SU-DHL-6 (cell line): Measurements from ENCODE around the gene FAM131B.

ENCODE experiments used
- H2AFZ ChIP-seq: fragments of 200-600 bp; sonication (generic); 2 replicates; pipeline ENCODE4 v1.6.1; 2014; ENCODE audit warnings: low read depth, mild to moderate bottlenecking, moderate library complexity, mixed read lengths, antibody characterized with exemption, low read length; ENCODE audit not compliant: severe bottlenecking
- H3F3A ChIP-seq: fragments of 200-600 bp; shearing (Covaris generic); 2 replicates; pipeline ENCODE4 v1.6.0; 2016; ENCODE audit warnings: antibody characterized with exemption, mild to moderate bottlenecking; ENCODE audit not compliant: insufficient read depth
- H3K27ac ChIP-seq: fragments of 200-600 bp; sonication (generic); 2 replicates; pipeline ENCODE4 v1.5.1; 2016; ENCODE audit warnings: low read depth, mild to moderate bottlenecking, low read length, moderate library complexity, mixed read lengths
- H3K27me3 ChIP-seq: fragments of 200-600 bp; sonication (generic), shearing (Covaris generic); 2 replicates; pipeline ENCODE4 v1.6.0; 2014; ENCODE audit warnings: mild to moderate bottlenecking, low read length
- H3K36me3 ChIP-seq: fragments of 200-600 bp; sonication (generic); 2 replicates; pipeline ENCODE4 v1.6.1; 2014; ENCODE audit warnings: mild to moderate bottlenecking, low read length, mixed read lengths
- H3K4me2 ChIP-seq: fragments of 300-600, 200-600 bp; shearing (Covaris generic), sonication (generic); 2 replicates; pipeline ENCODE4 v1.6.0; 2014; ENCODE audit warnings: low read length, low read depth, mild to moderate bottlenecking; ENCODE audit not compliant: poor library complexity, severe bottlenecking
- H3K4me3 ChIP-seq: fragments of 200-600 bp; sonication (generic); 2 replicates; pipeline ENCODE4 v1.5.1; 2014; ENCODE audit warnings: antibody characterized with exemption, low read length, mild to moderate bottlenecking, mixed read lengths; ENCODE audit not compliant: insufficient read depth, poor library complexity, severe bottlenecking
- H3K79me2 ChIP-seq: fragments of 200-600 bp; sonication (generic); 2 replicates; pipeline ENCODE4 v1.6.1; 2014; ENCODE audit warnings: mild to moderate bottlenecking, low read length, moderate library complexity; ENCODE audit not compliant: insufficient read depth
- H3K9ac ChIP-seq: fragments of 200-600 bp; sonication (generic); 2 replicates; pipeline ENCODE4 v1.7.0; 2014; ENCODE audit warnings: mild to moderate bottlenecking, low read length
- H3K9me2 ChIP-seq: fragments of 200-600 bp; sonication (generic); replicated peaks from 2 replicates; pipeline ENCODE4 v1.6.1; 2014; ENCODE audit warnings: low read length; ENCODE audit not compliant: insufficient read depth
- H3K9me3 ChIP-seq: fragments of 200-600 bp; sonication (generic); 2 replicates; pipeline ENCODE4 v1.6.1; 2014; ENCODE audit warnings: low read length, mixed read lengths; ENCODE audit not compliant: insufficient read depth
- H4K20me1 ChIP-seq: fragments of 200-600 bp; sonication (generic); 2 replicates; pipeline ENCODE4 v1.6.1; 2014; ENCODE audit warnings: low read depth, mild to moderate bottlenecking, antibody characterized with exemption, low read length, moderate library complexity, mixed read lengths
- EZH2phosphoT487 ChIP-seq: fragments of 200-600 bp; sonication (generic), shearing (Covaris generic); conservative IDR thresholded peaks from 2 replicates; pipeline ENCODE4 v1.6.1; 2018; ENCODE audit warnings: mild to moderate bottlenecking, antibody characterized with exemption, low read length, moderate library complexity, mixed read lengths
- TF ChIP-seq, protein P1 (sequence below): fragments of 200-600 bp; sonication (generic); IDR thresholded peaks from one replicate; pipeline ENCODE4 v1.5.1; 2017; ENCODE audit warnings: antibody characterized with exemption, mild to moderate bottlenecking, low read length, moderate library complexity; ENCODE audit not compliant: insufficient read depth, poor library complexity, severe bottlenecking

The FAM131B gene

DNA sequence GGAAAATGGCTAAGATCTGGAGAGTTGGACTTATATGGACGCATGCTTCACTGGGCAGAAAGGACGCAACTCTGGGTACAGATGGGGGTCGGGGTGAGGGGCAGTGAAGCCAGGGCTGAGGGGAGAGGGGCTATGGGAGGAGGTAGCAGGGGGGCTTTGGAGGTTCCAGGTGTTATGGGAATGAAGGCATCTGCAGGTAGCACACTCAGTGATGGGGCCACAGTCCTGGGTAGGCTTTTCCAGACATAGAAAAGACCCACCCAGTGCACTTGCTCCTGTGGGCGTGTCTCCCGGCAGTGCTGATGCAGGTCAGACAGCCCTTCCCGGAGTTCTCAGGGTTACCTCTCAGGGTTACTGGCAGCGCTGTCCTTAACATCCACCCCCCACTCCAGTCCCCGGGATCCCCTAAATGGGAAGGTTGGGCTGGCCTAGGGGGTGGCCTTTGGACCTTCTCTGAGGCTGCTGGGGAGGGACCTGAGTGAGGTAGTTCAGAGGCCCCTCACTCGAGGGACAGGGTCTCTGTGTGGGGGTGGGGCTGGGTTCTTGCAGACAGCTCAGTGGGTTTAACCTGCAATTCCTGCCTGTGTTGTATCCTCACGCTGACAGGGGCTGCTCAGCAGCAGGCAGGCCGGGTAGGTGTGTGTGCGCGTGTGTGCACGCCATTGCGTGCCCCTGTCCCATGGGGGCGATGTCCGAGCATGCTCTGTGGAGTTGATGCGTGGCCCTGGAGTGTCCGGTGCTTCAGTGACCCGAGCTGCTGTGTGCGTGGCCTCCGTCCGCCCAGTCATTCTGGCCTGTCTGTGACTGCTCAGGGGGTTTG lies 24.9 kb upstream of the FAM131B start:
- Histone ChIP-seq H3K9me3 (no peaks in the 10 kb centered on the region), H3K9ac (no peak overlapping the region), H3K27me3 (no peaks in the 10 kb centered on the region), H3K36me3 (no peaks in the 10 kb centered on the region), H3K79me2 (no peaks in the 10 kb centered on the region), H2AFZ (no peak overlapping the region), H3K27ac (no peak overlapping the region), H3F3A (no peaks in the 10 kb centered on the region), H3K9me2 (no peaks in the 10 kb centered on the region), H4K20me1 (no peaks in the 10 kb centered on the region), H3K4me2 (no peak overlapping the region), H3K4me3 (no peak overlapping the region)
- no peak for TF ChIP-seq EZH2phosphoT487
- TF ChIP-seq, protein P1, sequence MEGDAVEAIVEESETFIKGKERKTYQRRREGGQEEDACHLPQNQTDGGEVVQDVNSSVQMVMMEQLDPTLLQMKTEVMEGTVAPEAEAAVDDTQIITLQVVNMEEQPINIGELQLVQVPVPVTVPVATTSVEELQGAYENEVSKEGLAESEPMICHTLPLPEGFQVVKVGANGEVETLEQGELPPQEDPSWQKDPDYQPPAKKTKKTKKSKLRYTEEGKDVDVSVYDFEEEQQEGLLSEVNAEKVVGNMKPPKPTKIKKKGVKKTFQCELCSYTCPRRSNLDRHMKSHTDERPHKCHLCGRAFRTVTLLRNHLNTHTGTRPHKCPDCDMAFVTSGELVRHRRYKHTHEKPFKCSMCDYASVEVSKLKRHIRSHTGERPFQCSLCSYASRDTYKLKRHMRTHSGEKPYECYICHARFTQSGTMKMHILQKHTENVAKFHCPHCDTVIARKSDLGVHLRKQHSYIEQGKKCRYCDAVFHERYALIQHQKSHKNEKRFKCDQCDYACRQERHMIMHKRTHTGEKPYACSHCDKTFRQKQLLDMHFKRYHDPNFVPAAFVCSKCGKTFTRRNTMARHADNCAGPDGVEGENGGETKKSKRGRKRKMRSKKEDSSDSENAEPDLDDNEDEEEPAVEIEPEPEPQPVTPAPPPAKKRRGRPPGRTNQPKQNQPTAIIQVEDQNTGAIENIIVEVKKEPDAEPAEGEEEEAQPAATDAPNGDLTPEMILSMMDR = no peak

DNA sequence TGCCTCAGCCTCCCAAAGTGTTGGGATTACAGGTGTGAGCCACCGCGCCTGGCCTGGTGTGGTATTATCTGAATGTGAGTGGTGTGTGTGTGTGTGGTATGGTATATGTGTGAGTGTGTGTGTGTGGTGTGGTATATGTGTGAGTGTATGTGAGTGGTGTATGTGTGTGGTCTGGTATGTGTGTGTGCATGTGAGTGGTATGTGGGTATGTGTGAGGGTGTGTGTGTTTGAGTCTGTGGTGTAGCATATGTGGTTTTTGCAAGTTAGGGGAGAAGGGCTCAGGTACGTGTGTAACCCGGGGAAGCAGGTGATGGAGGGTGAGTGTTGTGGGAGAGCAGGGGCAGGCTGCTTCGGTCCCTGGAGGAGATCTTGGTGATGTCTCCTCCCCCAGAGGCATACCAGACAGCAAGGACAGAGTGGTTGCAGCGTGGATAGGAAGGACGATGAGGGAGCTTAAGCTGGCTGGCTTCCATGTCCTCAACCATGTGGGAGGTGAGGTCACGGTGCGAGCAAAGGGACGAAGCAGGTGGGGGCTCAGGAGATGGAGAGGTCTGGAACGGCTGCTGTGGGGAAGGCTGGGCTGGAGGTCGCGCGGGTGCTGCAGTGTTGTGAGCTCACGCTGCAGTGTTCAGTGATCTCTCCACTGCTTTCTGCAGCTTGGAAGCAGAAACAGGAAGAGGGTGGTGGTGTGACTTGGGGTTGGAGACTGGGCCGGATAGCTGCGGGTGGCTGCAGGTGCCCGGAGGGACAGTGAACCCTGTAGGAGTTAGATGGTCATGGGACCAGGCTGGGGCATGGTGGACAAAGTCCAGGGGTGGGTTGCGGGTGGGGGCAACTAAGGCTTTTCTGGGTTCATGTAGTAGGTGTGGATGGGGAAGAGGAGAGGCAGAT lies 23.6 kb upstream of the FAM131B start:
- TF ChIP-seq EZH2phosphoT487 = no peak
- TF ChIP-seq, protein P1 = no peak
- no peaks in the 10 kb centered on the region for H4K20me1 ChIP-seq
- no peaks in the 10 kb centered on the region for H3K79me2 ChIP-seq
- H3K9me2 ChIP-seq = no peaks in the 10 kb centered on the region
- H3K36me3 ChIP-seq = no peaks in the 10 kb centered on the region
- no peak overlapping the region for H2AFZ ChIP-seq
- H3K9ac ChIP-seq = no peak overlapping the region
- H3K4me3 ChIP-seq = no peak overlapping the region
- no peak overlapping the region for H3K4me2 ChIP-seq
- H3K27ac ChIP-seq = no peak overlapping the region
- no peaks in the 10 kb centered on the region for H3K27me3 ChIP-seq
- H3F3A ChIP-seq = no peaks in the 10 kb centered on the region
- H3K9me3 ChIP-seq = no peaks in the 10 kb centered on the region

DNA sequence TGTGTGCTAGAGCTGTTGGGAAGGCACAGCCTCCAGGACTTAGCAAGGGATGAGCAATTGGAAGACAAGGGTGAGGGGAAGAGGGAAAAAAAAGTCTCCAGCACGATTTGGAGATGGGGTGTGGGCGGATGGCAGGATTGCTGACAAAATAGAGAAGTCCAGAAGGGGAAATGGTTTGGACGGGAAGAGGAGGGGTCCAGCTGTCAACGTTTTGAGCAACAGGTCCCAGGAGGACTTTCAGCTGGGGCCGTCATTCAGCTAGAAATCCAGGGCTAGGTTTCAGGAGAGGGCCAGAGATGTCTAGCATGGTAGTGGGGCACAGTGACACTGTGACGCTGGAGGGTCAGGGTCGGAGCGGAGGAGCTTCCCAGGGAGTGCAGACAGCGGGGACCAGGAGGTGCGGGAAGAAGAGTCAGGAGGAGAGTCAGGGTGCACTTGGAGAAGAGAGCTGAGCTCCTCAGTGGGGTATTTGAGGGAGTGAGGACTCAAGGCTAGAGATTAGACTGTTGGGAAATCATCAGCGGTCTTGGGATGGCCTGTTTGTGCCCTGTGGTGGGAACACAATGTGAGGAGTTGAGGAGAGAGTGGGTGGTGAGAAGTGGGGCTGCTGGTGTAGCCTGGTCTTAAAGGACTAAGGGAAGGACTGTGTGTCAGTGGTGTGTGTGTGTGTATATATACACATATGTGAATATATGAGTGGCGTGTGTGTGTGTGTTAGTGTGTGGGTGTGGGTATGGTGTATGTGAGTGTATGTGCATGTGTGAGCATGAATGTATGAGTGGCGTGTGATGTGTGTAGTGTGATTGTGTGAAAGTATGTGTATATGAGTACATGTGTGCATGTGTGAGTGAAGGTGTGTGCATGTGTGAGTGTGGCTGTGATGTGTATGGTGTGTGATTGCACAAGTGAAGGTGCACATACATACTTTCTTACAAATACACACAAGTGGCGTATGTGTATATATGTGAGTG lies 22.4 kb upstream of the FAM131B start:
- H3K9ac ChIP-seq = no peak overlapping the region
- H3K4me3 ChIP-seq = no peak overlapping the region
- no peaks in the 10 kb centered on the region for H4K20me1 ChIP-seq
- H3K79me2 ChIP-seq = no peaks in the 10 kb centered on the region
- H3K4me2 ChIP-seq = no peak overlapping the region
- no peaks in the 10 kb centered on the region for H3F3A ChIP-seq
- no peaks in the 10 kb centered on the region for H3K36me3 ChIP-seq
- H2AFZ ChIP-seq = no peak overlapping the region
- no peaks in the 10 kb centered on the region for H3K9me3 ChIP-seq
- H3K9me2 ChIP-seq = no peaks in the 10 kb centered on the region
- H3K27ac ChIP-seq = no peak overlapping the region
- no peak for TF ChIP-seq EZH2phosphoT487
- TF ChIP-seq, protein P1 = no peak
- H3K27me3 ChIP-seq = no peaks in the 10 kb centered on the region
